SU-DHL-6 (cell line): ENCODE results near the gene ARHGEF16.

ENCODE experiments used
- H2AFZ ChIP-seq: fragments of 200-600 bp; sonication (generic); 2 replicates; pipeline ENCODE4 v1.6.1; 2014; ENCODE audit warnings: low read depth, mild to moderate bottlenecking, moderate library complexity, mixed read lengths, antibody characterized with exemption, low read length; ENCODE audit not compliant: severe bottlenecking
- H3F3A ChIP-seq: fragments of 200-600 bp; shearing (Covaris generic); 2 replicates; pipeline ENCODE4 v1.6.0; 2016; ENCODE audit warnings: antibody characterized with exemption, mild to moderate bottlenecking; ENCODE audit not compliant: insufficient read depth
- H3K27ac ChIP-seq: fragments of 200-600 bp; sonication (generic); 2 replicates; pipeline ENCODE4 v1.5.1; 2016; ENCODE audit warnings: low read depth, mild to moderate bottlenecking, low read length, moderate library complexity, mixed read lengths
- H3K27me3 ChIP-seq: fragments of 200-600 bp; sonication (generic), shearing (Covaris generic); 2 replicates; pipeline ENCODE4 v1.6.0; 2014; ENCODE audit warnings: mild to moderate bottlenecking, low read length
- H3K36me3 ChIP-seq: fragments of 200-600 bp; sonication (generic); 2 replicates; pipeline ENCODE4 v1.6.1; 2014; ENCODE audit warnings: mild to moderate bottlenecking, low read length, mixed read lengths
- H3K4me2 ChIP-seq: fragments of 300-600, 200-600 bp; shearing (Covaris generic), sonication (generic); 2 replicates; pipeline ENCODE4 v1.6.0; 2014; ENCODE audit warnings: low read length, low read depth, mild to moderate bottlenecking; ENCODE audit not compliant: poor library complexity, severe bottlenecking
- H3K4me3 ChIP-seq: fragments of 200-600 bp; sonication (generic); 2 replicates; pipeline ENCODE4 v1.5.1; 2014; ENCODE audit warnings: antibody characterized with exemption, low read length, mild to moderate bottlenecking, mixed read lengths; ENCODE audit not compliant: insufficient read depth, poor library complexity, severe bottlenecking
- H3K79me2 ChIP-seq: fragments of 200-600 bp; sonication (generic); 2 replicates; pipeline ENCODE4 v1.6.1; 2014; ENCODE audit warnings: mild to moderate bottlenecking, low read length, moderate library complexity; ENCODE audit not compliant: insufficient read depth
- H3K9ac ChIP-seq: fragments of 200-600 bp; sonication (generic); 2 replicates; pipeline ENCODE4 v1.7.0; 2014; ENCODE audit warnings: mild to moderate bottlenecking, low read length
- H3K9me2 ChIP-seq: fragments of 200-600 bp; sonication (generic); replicated peaks from 2 replicates; pipeline ENCODE4 v1.6.1; 2014; ENCODE audit warnings: low read length; ENCODE audit not compliant: insufficient read depth
- H3K9me3 ChIP-seq: fragments of 200-600 bp; sonication (generic); 2 replicates; pipeline ENCODE4 v1.6.1; 2014; ENCODE audit warnings: low read length, mixed read lengths; ENCODE audit not compliant: insufficient read depth
- H4K20me1 ChIP-seq: fragments of 200-600 bp; sonication (generic); 2 replicates; pipeline ENCODE4 v1.6.1; 2014; ENCODE audit warnings: low read depth, mild to moderate bottlenecking, antibody characterized with exemption, low read length, moderate library complexity, mixed read lengths
- CTCF ChIP-seq: fragments of 200-600 bp; sonication (generic); IDR thresholded peaks from one replicate; pipeline ENCODE4 v1.5.1; 2017; ENCODE audit warnings: antibody characterized with exemption, mild to moderate bottlenecking, low read length, moderate library complexity; ENCODE audit not compliant: insufficient read depth, poor library complexity, severe bottlenecking
- EZH2phosphoT487 ChIP-seq: fragments of 200-600 bp; sonication (generic), shearing (Covaris generic); conservative IDR thresholded peaks from 2 replicates; pipeline ENCODE4 v1.6.1; 2018; ENCODE audit warnings: mild to moderate bottlenecking, antibody characterized with exemption, low read length, moderate library complexity, mixed read lengths

Gene ARHGEF16

GRCh38 chr1:3441880-3442279, 12.6 kb upstream of the ARHGEF16 start:
- no peaks in the 10 kb centered on the region for H3K36me3 ChIP-seq
- no peaks in the 10 kb centered on the region for H4K20me1 ChIP-seq
- TF ChIP-seq CTCF (no peak), EZH2phosphoT487 (no peak)
- no peak overlapping the region for H3K4me2 ChIP-seq
- H3K9me3 ChIP-seq = no peaks in the 10 kb centered on the region
- H3K9me2 ChIP-seq = no peaks in the 10 kb centered on the region
- no peaks in the 10 kb centered on the region for H3F3A ChIP-seq
- H2AFZ ChIP-seq = no peak overlapping the region
- no peaks in the 10 kb centered on the region for H3K79me2 ChIP-seq
- H3K4me3 ChIP-seq = no peak overlapping the region
- H3K27ac ChIP-seq = no peak overlapping the region
- no peaks in the 10 kb centered on the region for H3K27me3 ChIP-seq
- H3K9ac ChIP-seq = no peak overlapping the region

- H2AFZ ChIP-seq = no peak overlapping the region
- no peak overlapping the region for H3K4me3 ChIP-seq
- H3K27ac ChIP-seq = no peak overlapping the region
- no peak for TF ChIP-seq CTCF
- no peak for TF ChIP-seq EZH2phosphoT487
- H3K4me2 ChIP-seq = no peak overlapping the region
- no peaks in the 10 kb centered on the region for H3F3A ChIP-seq
- no peaks in the 10 kb centered on the region for H3K79me2 ChIP-seq
- H3K9ac ChIP-seq = no peak overlapping the region
- no peaks in the 10 kb centered on the region for H3K36me3 ChIP-seq
- H3K27me3 ChIP-seq = no peaks in the 10 kb centered on the region
- H3K9me3 ChIP-seq = no peaks in the 10 kb centered on the region
- H3K9me2 ChIP-seq = no peaks in the 10 kb centered on the region
- H4K20me1 ChIP-seq = no peaks in the 10 kb centered on the region
These were observed 12.1 kb upstream of the ARHGEF16 start for GRCh38 chr1:3442331-3442730.

DNA sequence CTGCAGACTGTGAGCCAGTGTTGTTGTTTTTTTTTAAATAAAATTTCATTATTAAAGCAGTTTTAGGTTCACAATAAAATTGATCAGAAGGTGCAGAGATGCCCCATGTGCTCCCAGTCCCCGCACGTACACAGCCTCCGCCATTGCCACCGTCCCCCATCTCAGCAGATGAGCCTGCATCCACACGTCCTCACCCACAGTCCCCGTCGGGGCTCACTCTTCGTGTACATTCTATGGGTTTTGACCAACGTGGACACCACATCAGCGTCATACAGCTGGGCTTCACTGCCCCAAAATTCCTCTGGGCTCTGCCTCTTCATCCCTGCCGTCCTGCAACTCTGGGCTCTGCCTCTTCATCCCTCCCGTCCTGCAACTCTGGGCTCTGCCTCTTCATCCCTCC, 11.6 kb upstream of the ARHGEF16 start:
- no peaks in the 10 kb centered on the region for H3K79me2 ChIP-seq
- TF ChIP-seq CTCF (no peak), EZH2phosphoT487 (no peak)
- no peak overlapping the region for H3K9ac ChIP-seq
- H3K9me3 ChIP-seq = no peaks in the 10 kb centered on the region
- no peaks in the 10 kb centered on the region for H3K36me3 ChIP-seq
- H3K9me2 ChIP-seq = no peaks in the 10 kb centered on the region
- H3K27me3 ChIP-seq = no peaks in the 10 kb centered on the region
- no peaks in the 10 kb centered on the region for H4K20me1 ChIP-seq
- H3F3A ChIP-seq = no peaks in the 10 kb centered on the region
- no peak overlapping the region for H3K27ac ChIP-seq
- no peak overlapping the region for H2AFZ ChIP-seq
- no peak overlapping the region for H3K4me3 ChIP-seq
- no peak overlapping the region for H3K4me2 ChIP-seq

DNA sequence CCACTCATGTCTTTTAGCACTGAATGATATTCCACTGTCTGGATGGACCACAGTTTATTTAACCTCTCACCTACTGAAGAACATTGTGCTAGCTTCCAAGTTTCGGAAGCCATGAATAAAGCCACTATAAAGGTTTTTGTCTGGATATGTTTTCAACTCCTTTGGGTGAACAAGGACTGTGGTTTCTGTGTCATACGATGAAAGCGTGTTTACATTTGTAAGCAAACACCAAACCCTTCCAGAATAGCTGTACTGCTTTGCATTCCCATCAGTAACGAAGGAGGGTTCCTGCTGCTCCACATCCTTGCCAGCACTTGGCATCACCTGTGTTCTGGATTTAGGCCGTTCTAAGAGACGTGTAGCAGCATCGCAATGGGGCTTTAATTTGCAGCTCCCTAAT, 10.7 kb upstream of the ARHGEF16 start:
- Histone ChIP-seq H3K27ac (no peak overlapping the region), H3K4me2 (no peak overlapping the region), H2AFZ (no peak overlapping the region), H4K20me1 (no peaks in the 10 kb centered on the region), H3K9ac (no peak overlapping the region), H3K9me2 (no peaks in the 10 kb centered on the region), H3K9me3 (no peaks in the 10 kb centered on the region), H3K79me2 (no peaks in the 10 kb centered on the region), H3K27me3 (no peaks in the 10 kb centered on the region), H3F3A (no peaks in the 10 kb centered on the region), H3K4me3 (no peak overlapping the region), H3K36me3 (no peaks in the 10 kb centered on the region)
- TF ChIP-seq EZH2phosphoT487 (no peak), CTCF (no peak)
